NB4 (cell line): ENCODE data around the gene GMDS.
"Not testable (repeated sequence)": the region's sequence is repeated elsewhere in the genome, so short reads cannot be mapped to it uniquely, and the experiment has no call there.

Source experiments
- DNase-seq: peaks from one replicate; pipeline ENCODE4 v3.0.0; 2010; ENCODE audit warnings: low read depth
- H3K4me3 ChIP-seq: one replicate; pipeline ENCODE4 v1.5.1; 2011; ENCODE audit warnings: mild to moderate bottlenecking, low read depth, low read length, moderate library complexity
- CTCF ChIP-seq: IDR thresholded peaks from one replicate; pipeline ENCODE4 v1.5.1; 2012; ENCODE audit warnings: low read depth, low read length
- MAX ChIP-seq: IDR thresholded peaks from 2 replicates; pipeline ENCODE4 v1.6.1; 2011; ENCODE audit warnings: low read depth, low read length
- MYC ChIP-seq: IDR thresholded peaks from 2 replicates; pipeline ENCODE4 v1.6.1; 2011; ENCODE audit warnings: low read depth, low read length
- POLR2A ChIP-seq: IDR thresholded peaks from 2 replicates; pipeline ENCODE4 v1.6.1; 2011; ENCODE audit warnings: mild to moderate bottlenecking; ENCODE audit not compliant: insufficient read length; ENCODE audit errors: extremely low read depth

GMDS gene

DNA sequence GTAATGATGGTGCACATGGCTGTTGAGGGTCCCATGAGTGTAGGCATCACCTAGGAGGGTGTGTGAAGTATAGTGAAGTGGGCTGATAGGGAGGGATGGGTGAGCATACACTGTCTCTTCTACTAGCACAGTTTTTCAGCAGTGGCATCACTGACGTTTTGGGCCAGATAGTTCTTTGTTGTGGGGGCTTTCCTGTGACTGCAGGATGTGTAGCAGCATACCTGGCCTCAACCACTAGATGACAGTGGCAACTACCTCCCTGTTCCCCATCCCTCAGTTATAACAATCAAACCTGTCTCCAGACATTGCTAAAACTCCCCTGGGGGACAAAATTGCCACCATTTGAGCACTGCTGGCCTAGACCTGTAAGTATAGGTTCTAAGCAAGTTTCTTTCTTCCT is 396.7 kb downstream of the GMDS start:
- TF ChIP-seq MAX (no peak), POLR2A (no peak), MYC (no peak), CTCF (no peak)
- DNase-seq: no peak
- H3K4me3 ChIP-seq: no peak overlapping the region

DNA sequence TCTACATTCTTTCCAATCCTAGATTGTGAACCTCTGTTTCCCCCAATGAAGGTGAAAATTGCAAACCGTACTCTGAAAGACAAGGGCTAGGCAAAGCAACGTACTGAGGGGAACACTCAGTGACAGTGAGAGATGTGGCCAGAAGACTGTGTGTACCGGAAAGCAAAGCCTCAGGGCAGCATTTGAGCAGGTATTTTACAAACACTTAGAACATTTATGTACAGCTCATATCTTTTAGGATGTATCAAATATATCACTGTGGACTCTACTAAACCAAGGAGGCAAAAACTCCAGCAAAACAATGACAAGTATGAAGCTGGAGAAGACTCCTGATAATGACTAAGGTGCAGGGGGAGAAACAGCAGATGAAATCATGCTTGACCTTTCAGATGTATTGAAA is 398.8 kb downstream of the GMDS start:
- DNase-seq: no peak
- TF ChIP-seq POLR2A (no peak), MAX (no peak), CTCF (no peak), MYC (no peak)
- H3K4me3 ChIP-seq: no peak overlapping the region

GRCh38 chr6:1845543-1845942 is 399.9 kb downstream of the GMDS start:
- not testable (repeated sequence) for H3K4me3 ChIP-seq, DNase-seq

DNA sequence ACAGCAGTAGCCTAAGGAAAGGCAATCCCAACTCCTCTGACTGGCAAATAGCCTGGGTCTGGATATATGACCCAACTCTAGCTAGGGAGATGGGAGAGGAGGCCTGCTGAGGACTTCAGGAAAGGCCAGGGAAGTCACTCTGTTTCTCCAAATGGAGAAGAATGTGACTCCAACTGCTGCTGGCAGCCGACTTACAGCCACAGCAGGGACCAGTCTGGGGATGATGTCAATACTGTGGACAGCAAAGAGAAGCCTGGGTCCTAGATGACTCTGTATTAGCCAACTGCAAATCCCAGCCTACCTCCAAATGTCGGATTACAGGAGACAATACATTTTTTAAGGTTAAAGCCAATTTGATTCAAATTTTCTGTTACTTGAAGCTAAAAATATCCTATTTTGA is 403.1 kb downstream of the GMDS start:
- TF ChIP-seq MYC (no peak), CTCF (no peak), POLR2A (no peak), MAX (no peak)
- no peak for DNase-seq
- H3K4me3 ChIP-seq: no peak overlapping the region

- TF ChIP-seq MAX (no peak), POLR2A (no peak), CTCF (no peak), MYC (no peak)
- H3K4me3 ChIP-seq: no peak overlapping the region
- no peak for DNase-seq
Observed at GRCh38 chr6:1841136-1841535, 404.3 kb downstream of the GMDS start.

DNA sequence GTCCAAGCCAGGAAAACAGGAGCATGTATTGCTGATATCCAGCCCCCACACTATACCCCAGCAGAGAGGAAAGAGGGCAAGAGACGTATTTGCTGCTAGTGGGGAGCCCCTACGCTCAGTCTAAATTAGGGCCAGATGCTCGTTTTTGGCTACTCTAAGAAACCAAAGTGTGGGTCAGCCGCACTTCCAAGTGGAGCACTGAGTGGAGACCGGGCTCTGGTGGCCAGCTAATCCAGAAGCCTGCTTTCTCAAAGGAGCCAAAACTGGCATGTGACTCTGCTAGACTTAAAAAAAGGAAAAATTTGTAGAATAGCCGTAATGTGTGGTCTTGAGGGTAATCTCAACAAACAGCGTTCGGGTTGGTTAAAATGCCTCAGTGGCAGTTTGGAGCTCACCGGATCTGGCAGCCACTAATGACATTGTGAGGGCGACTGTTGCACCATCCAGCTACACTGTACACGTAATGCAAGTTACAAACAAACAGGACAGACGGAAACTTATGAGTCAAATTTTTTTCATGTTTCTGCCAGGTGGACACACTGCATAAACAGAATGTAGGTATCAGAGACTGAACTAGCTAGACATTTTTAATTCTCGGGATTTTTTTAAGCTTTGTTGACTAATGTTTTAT is 404.8 kb downstream of the GMDS start:
- DNase-seq: no peak
- TF ChIP-seq MAX (no peak), CTCF (no peak), MYC (no peak), POLR2A (no peak)
- H3K4me3 ChIP-seq: no peak overlapping the region
